Measurements from ENCODE around the gene PDE4D.

Gene PDE4D

DNA sequence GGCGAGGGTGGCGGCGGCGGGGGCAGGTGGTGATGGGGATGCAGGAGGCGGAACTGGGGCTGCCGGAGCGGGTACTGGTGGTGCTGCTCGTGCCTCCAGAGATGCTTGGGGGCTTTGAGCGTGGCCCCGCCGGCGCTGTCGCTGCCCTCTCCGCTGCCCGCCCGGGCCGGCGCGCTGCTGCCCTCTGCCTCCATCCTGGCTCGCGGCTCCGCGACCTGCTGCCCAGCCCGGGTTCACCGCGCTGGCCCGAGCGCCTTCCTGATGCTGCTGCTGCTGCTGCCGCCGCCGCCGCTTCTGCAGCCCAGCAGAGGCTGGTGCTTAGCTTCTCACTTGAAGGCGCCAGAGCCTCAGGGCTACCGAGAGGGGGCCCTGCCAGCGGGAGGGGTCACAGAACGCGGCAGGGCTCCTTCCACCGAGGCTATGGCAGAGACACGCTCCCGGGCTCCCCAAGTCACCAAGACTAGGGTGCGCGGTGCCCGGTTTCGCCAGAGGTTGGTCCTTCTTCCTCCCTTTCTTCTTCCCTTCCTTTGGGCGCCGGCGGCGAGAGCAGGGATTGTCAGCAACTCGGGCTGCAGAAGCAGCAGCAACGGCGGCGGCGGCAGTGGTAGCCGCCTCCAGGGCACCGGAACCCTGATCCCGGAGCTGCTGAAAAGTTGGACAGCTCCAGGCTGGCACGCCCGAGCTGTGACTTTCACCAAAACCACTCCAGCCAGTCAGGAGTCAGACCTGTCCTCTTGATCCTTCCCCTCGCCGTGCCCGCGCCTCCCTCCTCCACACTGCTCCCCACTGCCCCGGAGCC lies at the start of gene PDE4D:
Gene PDE4D, minus strand, starts transcription at position 298 of the 799 bp plus-strand sequence.
- Histone ChIP-seq H3K9me3 (no peaks in the 10 kb centered on the region), H3K27ac (no peak within 1 kb of the TSS), H3K27me3 (no peaks in the 10 kb centered on the region), H3K4me3 (peak within 1 kb of the TSS; percentile 48 to 57), H3K36me3 (no peaks in the 10 kb centered on the region), H3K4me1 (peaks cover 0 to 22% (median 13%) of the 10 kb centered on the region in 4 donors)
- TF ChIP-seq, protein P1, sequence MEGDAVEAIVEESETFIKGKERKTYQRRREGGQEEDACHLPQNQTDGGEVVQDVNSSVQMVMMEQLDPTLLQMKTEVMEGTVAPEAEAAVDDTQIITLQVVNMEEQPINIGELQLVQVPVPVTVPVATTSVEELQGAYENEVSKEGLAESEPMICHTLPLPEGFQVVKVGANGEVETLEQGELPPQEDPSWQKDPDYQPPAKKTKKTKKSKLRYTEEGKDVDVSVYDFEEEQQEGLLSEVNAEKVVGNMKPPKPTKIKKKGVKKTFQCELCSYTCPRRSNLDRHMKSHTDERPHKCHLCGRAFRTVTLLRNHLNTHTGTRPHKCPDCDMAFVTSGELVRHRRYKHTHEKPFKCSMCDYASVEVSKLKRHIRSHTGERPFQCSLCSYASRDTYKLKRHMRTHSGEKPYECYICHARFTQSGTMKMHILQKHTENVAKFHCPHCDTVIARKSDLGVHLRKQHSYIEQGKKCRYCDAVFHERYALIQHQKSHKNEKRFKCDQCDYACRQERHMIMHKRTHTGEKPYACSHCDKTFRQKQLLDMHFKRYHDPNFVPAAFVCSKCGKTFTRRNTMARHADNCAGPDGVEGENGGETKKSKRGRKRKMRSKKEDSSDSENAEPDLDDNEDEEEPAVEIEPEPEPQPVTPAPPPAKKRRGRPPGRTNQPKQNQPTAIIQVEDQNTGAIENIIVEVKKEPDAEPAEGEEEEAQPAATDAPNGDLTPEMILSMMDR (IDR thresholded peaks at IDR 0.05): no peak
- intact Hi-C loops (cut with DNase I; ENCODE audit: low total_unique reads): no loop called here
- DNase-seq: peak; percentile 60 to 81

DNA sequence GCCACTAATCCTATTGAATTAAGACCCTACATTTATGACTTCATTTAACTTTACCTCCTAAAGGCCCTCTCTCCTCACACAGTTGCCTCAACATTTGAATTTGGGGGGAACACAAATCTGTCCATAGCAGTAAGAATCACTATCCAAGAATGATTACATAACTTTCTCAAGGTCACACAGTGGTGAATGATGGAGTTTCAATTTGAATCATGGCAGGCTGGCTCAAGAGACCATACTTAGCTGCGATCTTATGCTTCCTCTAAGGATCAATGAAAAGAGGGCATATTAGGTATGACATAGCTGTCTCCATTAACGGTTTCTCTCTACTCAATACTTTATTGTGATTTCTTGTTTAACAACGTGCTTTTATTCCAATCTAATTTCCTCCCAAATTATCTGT lies 44.1 kb upstream of the PDE4D start:
- Histone ChIP-seq H3K27ac (no peak overlapping the region), H3K27me3 (no peaks in the 10 kb centered on the region), H3K36me3 (no peaks in the 10 kb centered on the region), H3K4me3 (no peak overlapping the region), H3K9me3 (no peaks in the 10 kb centered on the region), H3K4me1 (peaks cover 0 to 4% (median 0%) of the 10 kb centered on the region in 4 donors)
- DNase-seq: no peak
- TF ChIP-seq, protein P1 (IDR thresholded peaks at IDR 0.05): no peak
- intact Hi-C loops (cut with DNase I; ENCODE audit: low total_unique reads): no loop called here

DNA sequence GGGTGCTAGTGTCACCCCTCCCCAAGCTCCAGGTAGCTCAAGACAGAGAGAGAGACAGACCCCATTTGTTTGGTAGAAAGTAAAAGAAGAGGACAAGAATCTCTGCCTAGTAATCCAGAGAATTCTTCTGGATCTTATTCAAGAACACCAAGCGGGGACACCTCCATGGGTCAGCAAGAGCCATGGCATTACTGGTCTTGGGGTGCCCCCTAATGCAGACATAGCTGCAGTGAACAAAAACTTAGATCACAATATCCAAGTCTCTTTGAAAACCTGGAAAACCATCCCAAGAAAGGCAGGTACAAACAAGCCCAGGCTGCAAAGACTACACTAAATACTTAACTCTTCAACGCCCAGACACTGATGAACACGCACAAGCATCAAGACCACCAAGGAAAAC lies 29.9 kb upstream of the PDE4D start:
- H3K4me3 ChIP-seq: no peak overlapping the region
- H3K36me3 ChIP-seq: no peaks in the 10 kb centered on the region
- no peaks in the 10 kb centered on the region for H3K9me3 ChIP-seq
- TF ChIP-seq, protein P1 (IDR thresholded peaks at IDR 0.05): no peak
- intact Hi-C loops (cut with DNase I; ENCODE audit: low total_unique reads): no loop called here
- H3K27ac ChIP-seq: no peak overlapping the region
- H3K4me1 ChIP-seq: peaks cover 0 to 19% (median 0%) of the 10 kb centered on the region in 4 donors
- no peak for DNase-seq
- no peaks in the 10 kb centered on the region for H3K27me3 ChIP-seq

DNA sequence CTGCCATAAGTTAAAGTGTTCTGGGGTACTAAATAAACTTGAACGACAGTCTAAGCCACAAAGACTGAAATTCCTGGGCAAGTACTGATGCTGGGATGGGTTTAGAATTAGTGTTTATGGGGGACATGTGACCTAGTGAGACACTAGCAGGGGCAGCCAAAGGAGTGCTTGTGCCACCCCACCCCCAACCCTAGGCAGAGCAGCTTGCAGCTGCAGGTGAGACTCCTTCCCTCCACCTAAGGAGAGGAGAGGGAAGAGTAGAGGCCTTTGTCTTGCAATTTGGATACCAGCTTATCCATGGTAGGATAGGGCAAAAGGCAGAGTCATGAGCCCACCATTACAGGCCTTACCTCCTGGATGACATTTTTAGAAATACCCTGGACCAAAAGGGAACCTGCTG lies 28.7 kb upstream of the PDE4D start:
- no peaks in the 10 kb centered on the region for H3K27me3 ChIP-seq
- no peak overlapping the region for H3K27ac ChIP-seq
- no peak overlapping the region for H3K4me3 ChIP-seq
- no peaks in the 10 kb centered on the region for H3K9me3 ChIP-seq
- H3K4me1 ChIP-seq: peaks cover 0 to 11% (median 0%) of the 10 kb centered on the region in 4 donors
- no peak for DNase-seq
- H3K36me3 ChIP-seq: no peaks in the 10 kb centered on the region
- TF ChIP-seq, protein P1 (IDR thresholded peaks at IDR 0.05): no peak
- intact Hi-C loops (cut with DNase I; ENCODE audit: low total_unique reads): no loop called here

DNA sequence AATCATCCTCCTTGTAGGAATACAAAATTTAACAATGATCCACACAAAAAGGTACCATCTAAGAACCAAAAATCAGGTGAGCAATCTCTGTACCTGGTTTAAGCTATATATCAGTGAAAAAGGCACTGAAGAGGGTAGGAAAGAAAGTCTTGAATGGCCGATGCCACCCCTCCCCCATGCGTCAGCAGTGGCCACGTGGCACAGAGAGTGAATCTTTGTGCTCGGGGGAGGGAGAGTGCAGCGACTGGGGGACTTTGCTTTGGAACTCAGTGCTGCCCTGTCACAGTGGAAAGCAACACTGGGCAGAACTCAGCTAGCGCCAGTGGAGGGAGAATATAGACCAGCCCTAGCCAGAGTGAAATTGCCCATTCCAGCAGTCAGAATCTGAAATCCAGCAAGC lies 28.3 kb upstream of the PDE4D start:
- H3K36me3 ChIP-seq: no peaks in the 10 kb centered on the region
- intact Hi-C loops (cut with DNase I; ENCODE audit: low total_unique reads): no loop called here
- H3K27ac ChIP-seq: no peak overlapping the region
- no peaks in the 10 kb centered on the region for H3K9me3 ChIP-seq
- DNase-seq: no peak
- H3K4me1 ChIP-seq: peaks cover 0 to 7% (median 0%) of the 10 kb centered on the region in 4 donors
- no peaks in the 10 kb centered on the region for H3K27me3 ChIP-seq
- no peak overlapping the region for H3K4me3 ChIP-seq
- TF ChIP-seq, protein P1 (IDR thresholded peaks at IDR 0.05): no peak

All from tibial artery (tissue), 4 donors.